Keratinocyte (primary cell): ENCODE data around the gene TPRA1.

Source experiments
- EZH2 ChIP-seq: IDR thresholded peaks from one replicate; pipeline ENCODE4 v1.6.1; 2012; ENCODE audit warnings: inconsistent platforms, mild to moderate bottlenecking, low read length, moderate library complexity
- TF ChIP-seq, protein P1 (sequence below), 3 experiments: IDR thresholded peaks in 1 of 3; conservative IDR thresholded peaks in 1 of 3; optimal IDR thresholded peaks in 1 of 3; 2 replicates in 2 of 3; 3 replicates in 1 of 3; pipeline versions ENCODE3 to v1.5.1; 2011; ENCODE audit warnings: low read length in 3 of 3, mild to moderate bottlenecking in 3 of 3, moderate library complexity in 2 of 3, control low read depth in 1 of 3, inconsistent platforms in 1 of 3; ENCODE audit not compliant: insufficient read depth in 2 of 3; ENCODE audit errors: extremely low read depth in 1 of 3

DNA sequence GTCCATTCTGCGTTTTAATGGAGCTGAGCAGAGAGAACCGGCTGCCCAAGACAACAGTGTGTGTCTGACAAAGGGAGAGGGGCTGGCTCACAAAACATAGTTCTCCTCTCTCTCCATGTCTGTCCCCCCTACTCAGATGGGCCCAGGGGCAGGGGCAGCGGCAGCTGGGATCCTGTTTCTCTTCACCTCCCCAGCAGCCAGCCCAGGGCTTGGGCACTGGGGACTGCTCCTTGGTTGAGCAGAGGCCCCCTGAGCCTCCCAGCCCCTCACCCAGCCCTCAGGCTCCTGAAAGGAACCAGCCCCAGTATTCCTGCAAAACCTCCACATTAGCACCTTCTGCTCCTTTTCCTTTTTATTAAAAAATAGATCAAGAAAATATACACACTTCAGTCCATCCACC, 17.8 kb downstream of the TPRA1 start:
- TF ChIP-seq, protein P1, sequence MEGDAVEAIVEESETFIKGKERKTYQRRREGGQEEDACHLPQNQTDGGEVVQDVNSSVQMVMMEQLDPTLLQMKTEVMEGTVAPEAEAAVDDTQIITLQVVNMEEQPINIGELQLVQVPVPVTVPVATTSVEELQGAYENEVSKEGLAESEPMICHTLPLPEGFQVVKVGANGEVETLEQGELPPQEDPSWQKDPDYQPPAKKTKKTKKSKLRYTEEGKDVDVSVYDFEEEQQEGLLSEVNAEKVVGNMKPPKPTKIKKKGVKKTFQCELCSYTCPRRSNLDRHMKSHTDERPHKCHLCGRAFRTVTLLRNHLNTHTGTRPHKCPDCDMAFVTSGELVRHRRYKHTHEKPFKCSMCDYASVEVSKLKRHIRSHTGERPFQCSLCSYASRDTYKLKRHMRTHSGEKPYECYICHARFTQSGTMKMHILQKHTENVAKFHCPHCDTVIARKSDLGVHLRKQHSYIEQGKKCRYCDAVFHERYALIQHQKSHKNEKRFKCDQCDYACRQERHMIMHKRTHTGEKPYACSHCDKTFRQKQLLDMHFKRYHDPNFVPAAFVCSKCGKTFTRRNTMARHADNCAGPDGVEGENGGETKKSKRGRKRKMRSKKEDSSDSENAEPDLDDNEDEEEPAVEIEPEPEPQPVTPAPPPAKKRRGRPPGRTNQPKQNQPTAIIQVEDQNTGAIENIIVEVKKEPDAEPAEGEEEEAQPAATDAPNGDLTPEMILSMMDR (optimal IDR thresholded peaks at IDR 0.05 in 1 of 3, IDR thresholded peaks at IDR 0.05 in 1 of 3, conservative IDR thresholded peaks at IDR 0.05 in 1 of 3; ENCODE audit: extremely low read depth in 1 of 3, insufficient read depth in 2 of 3, low read length in 3 of 3) = no peak
- TF ChIP-seq EZH2 = no peak
